DND-41 (cell line): Measurements from ENCODE around the gene NFX1.
A peak's percentile ranks its signal among the peaks of the same experiment; 100 is the strongest.

ENCODE experiments used
- ATAC-seq: fragments of 200-7000 bp; cut with Tn5 transposase; 3 replicates; pipeline ENCODE4 v1.9.1; 2021; ENCODE audit warnings: low read depth; ENCODE audit not compliant: insufficient read depth
- DNase-seq: peaks from one replicate; pipeline ENCODE4 v3.0.0-alpha.2; 2020
- H2AFZ ChIP-seq: 2 replicates; pipeline ENCODE4 v1.6.0; 2012; ENCODE audit warnings: low read depth, low read length
- H3K27ac ChIP-seq: 2 replicates; pipeline ENCODE4 v1.5.1; 2012; ENCODE audit warnings: low read length, inconsistent platforms
- H3K27me3 ChIP-seq: fragments of 200-600 bp; sonication (generic); 2 replicates; pipeline ENCODE4 v1.6.0; 2012; ENCODE audit warnings: low read length, mild to moderate bottlenecking, inconsistent platforms; ENCODE audit not compliant: insufficient read depth, poor library complexity
- H3K36me3 ChIP-seq: 2 replicates; pipeline ENCODE4 v1.5.1; 2012; ENCODE audit warnings: low read length, inconsistent platforms; ENCODE audit not compliant: insufficient read depth
- H3K4me1 ChIP-seq: 2 replicates; pipeline ENCODE4 v1.5.1; 2012; ENCODE audit warnings: mild to moderate bottlenecking, low read length; ENCODE audit not compliant: insufficient read depth
- H3K4me2 ChIP-seq: 2 replicates; pipeline ENCODE4 v1.6.0; 2012; ENCODE audit warnings: mild to moderate bottlenecking, moderate library complexity, low read length, inconsistent platforms; ENCODE audit not compliant: insufficient read depth
- H3K4me3 ChIP-seq, 2 experiments: fragments of 200-600 bp in 1 of 2; shearing (Covaris generic) in 1 of 2; 2 replicates each; pipeline ENCODE4 v1.5.1; 2012 to 2016; ENCODE audit warnings: inconsistent platforms in 2 of 2, low read length in 2 of 2, mild to moderate bottlenecking in 2 of 2, low read depth in 1 of 2, moderate library complexity in 1 of 2
- H3K79me2 ChIP-seq: 2 replicates; pipeline ENCODE4 v1.6.0; 2012; ENCODE audit warnings: low read length, inconsistent platforms; ENCODE audit not compliant: insufficient read depth
- H3K9ac ChIP-seq: 2 replicates; pipeline ENCODE4 v1.6.0; 2012; ENCODE audit warnings: low read depth, mild to moderate bottlenecking, inconsistent platforms, low read length, moderate library complexity
- H3K9me3 ChIP-seq: 2 replicates; pipeline ENCODE4 v1.5.1; 2012; ENCODE audit warnings: low read length, moderate library complexity, mild to moderate bottlenecking, inconsistent platforms; ENCODE audit not compliant: insufficient read depth, severe bottlenecking
- H4K20me1 ChIP-seq: 2 replicates; pipeline ENCODE4 v1.6.0; 2012; ENCODE audit warnings: low read length; ENCODE audit not compliant: insufficient read depth
- CTCF ChIP-seq: IDR thresholded peaks from 2 replicates; pipeline ENCODE4 v1.5.1; 2012; ENCODE audit warnings: borderline replicate concordance, low read length, moderate library complexity, mild to moderate bottlenecking; ENCODE audit not compliant: poor library complexity, severe bottlenecking; ENCODE audit errors: extremely low read depth
- EZH2 ChIP-seq: IDR thresholded peaks from 3 replicates; pipeline ENCODE4 v1.6.1; 2012; ENCODE audit warnings: borderline replicate concordance, low read depth, mild to moderate bottlenecking, moderate library complexity, low read length, inconsistent platforms; ENCODE audit not compliant: severe bottlenecking

The NFX1 gene

GRCh38 chr9:33277484-33277883, 12.8 kb upstream of the NFX1 start:
- no peak overlapping the region for H3K4me3 ChIP-seq
- H3K4me1 ChIP-seq: no peaks in the 10 kb centered on the region
- peaks cover 79% of the 10 kb centered on the region for H3K36me3 ChIP-seq
- H3K27ac ChIP-seq: no peak overlapping the region
- H3K9ac ChIP-seq: no peak overlapping the region
- TF ChIP-seq CTCF: no peak
- TF ChIP-seq EZH2: no peak
- no peaks in the 10 kb centered on the region for H3K27me3 ChIP-seq
- no peaks in the 10 kb centered on the region for H4K20me1 ChIP-seq
- H3K79me2 ChIP-seq: no peaks in the 10 kb centered on the region
- DNase-seq (no peak), ATAC-seq (no peak)
- H3K9me3 ChIP-seq: no peaks in the 10 kb centered on the region
- H3K4me2 ChIP-seq: no peak overlapping the region
- H2AFZ ChIP-seq: no peak overlapping the region

GRCh38 chr9:33285502-33285901, 4.8 kb upstream of the NFX1 start:
- H3K27me3 ChIP-seq: no peaks in the 10 kb centered on the region
- peaks cover 10% of the 10 kb centered on the region for H3K4me1 ChIP-seq
- H3K27ac ChIP-seq: no peak overlapping the region
- TF ChIP-seq CTCF: no peak
- TF ChIP-seq EZH2: no peak
- H3K36me3 ChIP-seq: peaks cover 20% of the 10 kb centered on the region; the same call in 1 of the 2 replicates
- no peak overlapping the region for H3K4me2 ChIP-seq
- no peaks in the 10 kb centered on the region for H4K20me1 ChIP-seq
- H3K79me2 ChIP-seq: peaks cover 2% of the 10 kb centered on the region
- no peaks in the 10 kb centered on the region for H3K9me3 ChIP-seq
- H3K4me3 ChIP-seq: no peak overlapping the region
- ATAC-seq (no peak), DNase-seq (no peak)
- H2AFZ ChIP-seq: no peak overlapping the region
- no peak overlapping the region for H3K9ac ChIP-seq

GRCh38 chr9:33287087-33287490, 3.2 kb upstream of the NFX1 start:
- H3K36me3 ChIP-seq: peaks cover 9% of the 10 kb centered on the region; the same call in 1 of the 2 replicates
- peak; percentile 80 for TF ChIP-seq CTCF
- TF ChIP-seq EZH2: no peak
- H3K79me2 ChIP-seq: peaks cover 17% of the 10 kb centered on the region
- H2AFZ ChIP-seq: no peak overlapping the region
- H3K9me3 ChIP-seq: no peaks in the 10 kb centered on the region
- no peak overlapping the region for H3K4me3 ChIP-seq
- H3K4me1 ChIP-seq: peaks cover 22% of the 10 kb centered on the region
- H3K27me3 ChIP-seq: no peaks in the 10 kb centered on the region
- no peak overlapping the region for H3K27ac ChIP-seq
- no peak overlapping the region for H3K4me2 ChIP-seq
- no peak for ATAC-seq
- H3K9ac ChIP-seq: no peak overlapping the region
- DNase-seq: peak; percentile 61
- H4K20me1 ChIP-seq: no peaks in the 10 kb centered on the region

- no peak overlapping the region for H3K9ac ChIP-seq
- no peaks in the 10 kb centered on the region for H3K27me3 ChIP-seq
- H3K79me2 ChIP-seq: peaks cover 28% of the 10 kb centered on the region
- peaks cover 33% of the 10 kb centered on the region for H3K4me1 ChIP-seq
- H3K36me3 ChIP-seq: peaks cover 5% of the 10 kb centered on the region; the same call in 1 of the 2 replicates
- TF ChIP-seq EZH2: no peak
- no peak for TF ChIP-seq CTCF
- no peaks in the 10 kb centered on the region for H4K20me1 ChIP-seq
- H3K27ac ChIP-seq: no peak overlapping the region
- DNase-seq (no peak), ATAC-seq (no peak)
- no peak overlapping the region for H2AFZ ChIP-seq
- H3K4me2 ChIP-seq: no peak overlapping the region
- H3K9me3 ChIP-seq: no peaks in the 10 kb centered on the region
- no peak overlapping the region for H3K4me3 ChIP-seq
Observed at GRCh38 chr9:33288235-33288634, 2.1 kb upstream of the NFX1 start.
